HEK293 (cell line): ENCODE results near the gene UTP14C.

Source experiments
- SP2 ChIP-seq: fragments of 450-650 bp; formaldehyde crosslinking; IDR thresholded peaks from 2 replicates; pipeline ENCODE4 v1.5.1; 2016; ENCODE audit warnings: missing biosample characterization, missing genetic modification characterization
- ZNF10 ChIP-seq: fragments of 450-650 bp; formaldehyde crosslinking; IDR thresholded peaks from 2 replicates; pipeline ENCODE4 v1.5.1; 2017; ENCODE audit warnings: missing biosample characterization, missing genetic modification characterization
- ZNF292 ChIP-seq: fragments of 450-650 bp; formaldehyde crosslinking; IDR thresholded peaks from 2 replicates; pipeline ENCODE4 v1.5.1; 2016; ENCODE audit warnings: low read depth, missing biosample characterization, missing genetic modification characterization, borderline replicate concordance
- ZNF416 ChIP-seq: fragments of 450-650 bp; formaldehyde crosslinking; IDR thresholded peaks from 2 replicates; pipeline ENCODE4 v1.5.1; 2016; ENCODE audit warnings: missing biosample characterization, missing genetic modification characterization
- ZNF544 ChIP-seq: fragments of 450-650 bp; formaldehyde crosslinking; IDR thresholded peaks from 2 replicates; pipeline ENCODE4 v1.5.0; 2017; ENCODE audit warnings: missing biosample characterization, missing genetic modification characterization
- ZNF624 ChIP-seq: fragments of 450-650 bp; formaldehyde crosslinking; IDR thresholded peaks from 2 replicates; pipeline ENCODE4 v1.5.1; 2017; ENCODE audit warnings: missing biosample characterization, missing genetic modification characterization
- ZNF785 ChIP-seq: fragments of 450-650 bp; formaldehyde crosslinking; IDR thresholded peaks from 2 replicates; pipeline ENCODE4 v1.5.1; 2016; ENCODE audit warnings: missing biosample characterization, missing genetic modification characterization
- TF ChIP-seq, protein P1 (sequence below): fragments of 450-650 bp; formaldehyde crosslinking; IDR thresholded peaks from 2 replicates; pipeline ENCODE4 v1.5.1; 2016; ENCODE audit warnings: missing biosample characterization, missing genetic modification characterization
- TF ChIP-seq, protein P2 (sequence below): fragments of 450-650 bp; IDR thresholded peaks from 2 replicates; pipeline ENCODE4 v1.5.1; 2018; ENCODE audit warnings: missing biosample characterization, missing genetic modification characterization
- TF ChIP-seq, protein P3 (sequence below): sonication (generic); formaldehyde crosslinking; IDR thresholded peaks from 2 replicates; pipeline ENCODE4 v1.8.1; 2022; ENCODE audit warnings: mild to moderate bottlenecking, moderate library complexity, missing genetic modification reagents

DNA sequence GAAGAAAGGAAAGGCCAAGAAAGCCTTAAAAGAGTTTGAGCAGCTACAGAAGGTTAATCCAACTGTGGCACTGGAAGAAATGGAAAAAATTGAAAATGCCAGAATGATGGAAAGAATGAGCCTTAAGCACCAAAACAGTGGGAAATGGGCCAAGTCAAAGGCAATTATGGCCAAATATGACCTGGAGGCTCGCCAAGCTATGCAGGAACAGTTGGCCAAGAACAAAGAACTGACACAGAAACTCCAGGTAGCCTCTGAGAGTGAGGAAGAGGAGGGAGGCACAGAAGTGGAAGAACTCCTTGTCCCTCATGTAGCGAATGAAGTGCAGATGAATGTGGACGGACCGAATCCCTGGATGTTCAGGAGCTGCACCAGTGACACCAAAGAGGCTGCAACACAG, 5.1 kb downstream of the UTP14C start:
- TF ChIP-seq SP2 (tag by site-specific recombination) = no peak
- TF ChIP-seq, protein P1, sequence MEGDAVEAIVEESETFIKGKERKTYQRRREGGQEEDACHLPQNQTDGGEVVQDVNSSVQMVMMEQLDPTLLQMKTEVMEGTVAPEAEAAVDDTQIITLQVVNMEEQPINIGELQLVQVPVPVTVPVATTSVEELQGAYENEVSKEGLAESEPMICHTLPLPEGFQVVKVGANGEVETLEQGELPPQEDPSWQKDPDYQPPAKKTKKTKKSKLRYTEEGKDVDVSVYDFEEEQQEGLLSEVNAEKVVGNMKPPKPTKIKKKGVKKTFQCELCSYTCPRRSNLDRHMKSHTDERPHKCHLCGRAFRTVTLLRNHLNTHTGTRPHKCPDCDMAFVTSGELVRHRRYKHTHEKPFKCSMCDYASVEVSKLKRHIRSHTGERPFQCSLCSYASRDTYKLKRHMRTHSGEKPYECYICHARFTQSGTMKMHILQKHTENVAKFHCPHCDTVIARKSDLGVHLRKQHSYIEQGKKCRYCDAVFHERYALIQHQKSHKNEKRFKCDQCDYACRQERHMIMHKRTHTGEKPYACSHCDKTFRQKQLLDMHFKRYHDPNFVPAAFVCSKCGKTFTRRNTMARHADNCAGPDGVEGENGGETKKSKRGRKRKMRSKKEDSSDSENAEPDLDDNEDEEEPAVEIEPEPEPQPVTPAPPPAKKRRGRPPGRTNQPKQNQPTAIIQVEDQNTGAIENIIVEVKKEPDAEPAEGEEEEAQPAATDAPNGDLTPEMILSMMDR (tag by site-specific recombination) = no peak
- TF ChIP-seq, protein P2, sequence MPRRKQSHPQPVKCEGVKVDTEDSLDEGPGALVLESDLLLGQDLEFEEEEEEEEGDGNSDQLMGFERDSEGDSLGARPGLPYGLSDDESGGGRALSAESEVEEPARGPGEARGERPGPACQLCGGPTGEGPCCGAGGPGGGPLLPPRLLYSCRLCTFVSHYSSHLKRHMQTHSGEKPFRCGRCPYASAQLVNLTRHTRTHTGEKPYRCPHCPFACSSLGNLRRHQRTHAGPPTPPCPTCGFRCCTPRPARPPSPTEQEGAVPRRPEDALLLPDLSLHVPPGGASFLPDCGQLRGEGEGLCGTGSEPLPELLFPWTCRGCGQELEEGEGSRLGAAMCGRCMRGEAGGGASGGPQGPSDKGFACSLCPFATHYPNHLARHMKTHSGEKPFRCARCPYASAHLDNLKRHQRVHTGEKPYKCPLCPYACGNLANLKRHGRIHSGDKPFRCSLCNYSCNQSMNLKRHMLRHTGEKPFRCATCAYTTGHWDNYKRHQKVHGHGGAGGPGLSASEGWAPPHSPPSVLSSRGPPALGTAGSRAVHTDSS (tag by site-specific recombination) = no peak
- TF ChIP-seq ZNF416 (tag by site-specific recombination) = no peak
- TF ChIP-seq ZNF624 (tag by site-specific recombination) = no peak
- no peak for TF ChIP-seq ZNF10
- no peak for TF ChIP-seq ZNF785 (tag by site-specific recombination)
- TF ChIP-seq, protein P3, sequence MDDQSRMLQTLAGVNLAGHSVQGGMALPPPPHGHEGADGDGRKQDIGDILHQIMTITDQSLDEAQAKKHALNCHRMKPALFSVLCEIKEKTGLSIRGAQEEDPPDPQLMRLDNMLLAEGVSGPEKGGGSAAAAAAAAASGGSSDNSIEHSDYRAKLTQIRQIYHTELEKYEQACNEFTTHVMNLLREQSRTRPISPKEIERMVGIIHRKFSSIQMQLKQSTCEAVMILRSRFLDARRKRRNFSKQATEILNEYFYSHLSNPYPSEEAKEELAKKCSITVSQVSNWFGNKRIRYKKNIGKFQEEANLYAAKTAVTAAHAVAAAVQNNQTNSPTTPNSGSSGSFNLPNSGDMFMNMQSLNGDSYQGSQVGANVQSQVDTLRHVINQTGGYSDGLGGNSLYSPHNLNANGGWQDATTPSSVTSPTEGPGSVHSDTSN = no peak
- no peak for TF ChIP-seq ZNF544
- TF ChIP-seq ZNF292 (tag by site-specific recombination) = no peak
